Smooth muscle cell (in vitro differentiated cells): ENCODE results near the gene ROCK1. TPM values are rescaled to one million over a fixed set of nuclear protein-coding genes. Genes with fewer than 3 reads are reported as not detected.

ENCODE experiments used
- DNase-seq: peaks from one replicate; lab custom pipeline; 2025; ENCODE audit not compliant: unreplicated experiment; lab: John Stamatoyannopoulos, UW
- H2AFZ ChIP-seq: fragments of 200-600 bp; sonication (generic); 2 replicates; pipeline ENCODE4 v1.6.0; 2016; ENCODE audit warnings: antibody characterized with exemption, low read depth, mild to moderate bottlenecking
- H3F3A ChIP-seq: fragments of 200-600 bp; sonication (generic); 2 replicates; pipeline ENCODE4 v1.6.0; 2017; ENCODE audit warnings: antibody characterized with exemption, low read depth
- H3K27ac ChIP-seq: fragments of 200-600 bp; sonication (generic); 2 replicates; pipeline ENCODE4 v1.5.1; 2016; ENCODE audit warnings: low read depth, mild to moderate bottlenecking
- H3K27me3 ChIP-seq: fragments of 200-600 bp; sonication (generic); 2 replicates; pipeline ENCODE4 v1.6.1; 2016; ENCODE audit warnings: low read depth, mild to moderate bottlenecking
- H3K36me3 ChIP-seq: fragments of 200-600 bp; sonication (generic); 2 replicates; pipeline ENCODE4 v1.5.1; 2016; ENCODE audit warnings: low read depth
- H3K4me1 ChIP-seq: fragments of 200-600 bp; sonication (generic); 2 replicates; pipeline ENCODE4 v1.5.1; 2016; ENCODE audit warnings: low read depth
- H3K4me2 ChIP-seq: fragments of 200-600 bp; sonication (generic); 2 replicates; pipeline ENCODE4 v1.6.0; 2016; ENCODE audit warnings: mild to moderate bottlenecking
- H3K4me3 ChIP-seq: fragments of 200-600 bp; sonication (generic); 2 replicates; pipeline ENCODE4 v1.5.1; 2016; ENCODE audit warnings: mild to moderate bottlenecking
- H3K79me2 ChIP-seq: fragments of 200-600 bp; sonication (generic); 2 replicates; pipeline ENCODE4 v1.6.0; 2016; ENCODE audit warnings: low read depth, mild to moderate bottlenecking
- H3K9ac ChIP-seq: fragments of 200-600 bp; sonication (generic); 2 replicates; pipeline ENCODE4 v1.6.0; 2016; ENCODE audit warnings: low read depth
- H3K9me3 ChIP-seq: fragments of 200-600 bp; sonication (generic); replicated peaks from 2 replicates; pipeline ENCODE4 v1.5.1; 2016; ENCODE audit warnings: low read depth
- H4K20me1 ChIP-seq: fragments of 200-600 bp; sonication (generic); 2 replicates; pipeline ENCODE4 v1.6.0; 2016; ENCODE audit warnings: low read depth
- CTCF ChIP-seq: fragments of 200-600 bp; sonication (generic); IDR thresholded peaks from 2 replicates; pipeline ENCODE4 v1.5.1; 2017; ENCODE audit warnings: borderline replicate concordance, mild to moderate bottlenecking, antibody characterized with exemption; ENCODE audit not compliant: insufficient read depth, poor library complexity, severe bottlenecking
- WGBS: methylation state at CpG from one replicate; pipeline ENCODE4 v1.1.7; 2016; ENCODE audit warnings: low lambda C conversion rate; 5-methylcytosine and 5-hydroxymethylcytosine counted together
- polyA plus RNA-seq: library from polyadenylated mRNA; unstranded; fragments of >200 nt; fragmentation: Nextera tagmentation; extraction: Ambion mirVana; gene quantifications from 2 replicates; pipeline ENCODE4 v1.2.1, GENCODE V29; 2016
- total RNA-seq: library from RNA; depleted of rRNA; stranded (reverse); fragments of >200 nt; gene quantifications from 2 replicates; pipeline ENCODE4 v1.2.3, GENCODE V29; 2014

ROCK1 gene
- total and polyA plus RNA-seq, 2 experiments from 2014 or later, result 23.9 to 38.7 TPM

- no peak overlapping the region for H2AFZ ChIP-seq
- no peaks in the 10 kb centered on the region for H3K36me3 ChIP-seq
- no peak for TF ChIP-seq CTCF
- H4K20me1 ChIP-seq, result peaks cover 83% of the 10 kb centered on the region
- no peak overlapping the region for H3K4me3 ChIP-seq
- H3K9ac ChIP-seq, result no peak overlapping the region
- no peak for DNase-seq
- no peak overlapping the region for H3K4me2 ChIP-seq
- H3K79me2 ChIP-seq, result peaks cover 58% of the 10 kb centered on the region
- no peaks in the 10 kb centered on the region for H3K9me3 ChIP-seq
- no peaks in the 10 kb centered on the region for H3K27me3 ChIP-seq
- H3K27ac ChIP-seq, result no peak overlapping the region
- peaks cover 15% of the 10 kb centered on the region for H3F3A ChIP-seq
- peaks cover 5% of the 10 kb centered on the region for H3K4me1 ChIP-seq
Measured at GRCh38 chr18:21056545-21056944, 55.1 kb downstream of the ROCK1 start.

GRCh38 chr18:21054252-21054821, 57.3 kb downstream of the ROCK1 start:
- H2AFZ ChIP-seq, result no peak overlapping the region
- WGBS, result 97% methylated on average over 3 of the region's 3 CpGs

GRCh38 chr18:21053127-21053526, 58.5 kb downstream of the ROCK1 start:
- H3F3A ChIP-seq, result peaks cover 15% of the 10 kb centered on the region
- H3K4me2 ChIP-seq, result peak overlapping the region; percentile 22
- peaks cover 85% of the 10 kb centered on the region for H4K20me1 ChIP-seq
- no peak for DNase-seq
- no peak overlapping the region for H3K4me3 ChIP-seq
- no peak overlapping the region for H3K9ac ChIP-seq
- peaks cover 5% of the 10 kb centered on the region for H3K4me1 ChIP-seq
- TF ChIP-seq CTCF, result no peak
- H3K79me2 ChIP-seq, result peaks cover 64% of the 10 kb centered on the region
- H3K9me3 ChIP-seq, result no peaks in the 10 kb centered on the region
- H2AFZ ChIP-seq, result no peak overlapping the region
- H3K36me3 ChIP-seq, result no peaks in the 10 kb centered on the region
- peak overlapping the region; percentile 82 for H3K27ac ChIP-seq
- H3K27me3 ChIP-seq, result no peaks in the 10 kb centered on the region

More at GRCh38 chr18:21054252-21054821, 57.3 kb downstream of the ROCK1 start:
- Histone ChIP-seq H3F3A (peaks cover 15% of the 10 kb centered on the region), H3K4me1 (peaks cover 5% of the 10 kb centered on the region), H3K4me2 (no peak overlapping the region), H4K20me1 (peaks cover 90% of the 10 kb centered on the region), H3K79me2 (peaks cover 68% of the 10 kb centered on the region), H3K27me3 (no peaks in the 10 kb centered on the region), H3K9ac (no peak overlapping the region), H3K36me3 (no peaks in the 10 kb centered on the region), H3K4me3 (no peak overlapping the region), H3K9me3 (no peaks in the 10 kb centered on the region), H3K27ac (peak overlapping the region; percentile 82)
- TF ChIP-seq CTCF, result no peak
- no peak for DNase-seq

- H4K20me1 ChIP-seq, result peaks cover 88% of the 10 kb centered on the region
- no peak overlapping the region for H3K4me3 ChIP-seq
- 93% methylated on average over 5 of the region's 5 CpGs for WGBS
Measured at GRCh38 chr18:21052385-21052784, 59.2 kb downstream of the ROCK1 start.

More at GRCh38 chr18:21052385-21052784, 59.2 kb downstream of the ROCK1 start:
- no peak overlapping the region for H3K4me2 ChIP-seq
- TF ChIP-seq CTCF, result no peak
- no peak overlapping the region for H3K9ac ChIP-seq
- no peaks in the 10 kb centered on the region for H3K9me3 ChIP-seq
- H3K4me1 ChIP-seq, result peaks cover 5% of the 10 kb centered on the region
- H3F3A ChIP-seq, result peaks cover 15% of the 10 kb centered on the region
- H3K27ac ChIP-seq, result peak overlapping the region; percentile 82
- H2AFZ ChIP-seq, result no peak overlapping the region
- H3K36me3 ChIP-seq, result no peaks in the 10 kb centered on the region
- H3K79me2 ChIP-seq, result peaks cover 63% of the 10 kb centered on the region
- H3K27me3 ChIP-seq, result no peaks in the 10 kb centered on the region
- no peak for DNase-seq
